ENCODE results near the gene GOLGA6A. TPM values are rescaled to one million over a fixed set of nuclear protein-coding genes. Genes with fewer than 3 reads are reported as not detected.
A peak's percentile ranks its signal among the peaks of the same experiment; 100 is the strongest.
"Not testable (repeated sequence)": the region's sequence is repeated elsewhere in the genome, so short reads cannot be mapped to it uniquely, and the experiment has no call there.

Gene GOLGA6A, protein sequence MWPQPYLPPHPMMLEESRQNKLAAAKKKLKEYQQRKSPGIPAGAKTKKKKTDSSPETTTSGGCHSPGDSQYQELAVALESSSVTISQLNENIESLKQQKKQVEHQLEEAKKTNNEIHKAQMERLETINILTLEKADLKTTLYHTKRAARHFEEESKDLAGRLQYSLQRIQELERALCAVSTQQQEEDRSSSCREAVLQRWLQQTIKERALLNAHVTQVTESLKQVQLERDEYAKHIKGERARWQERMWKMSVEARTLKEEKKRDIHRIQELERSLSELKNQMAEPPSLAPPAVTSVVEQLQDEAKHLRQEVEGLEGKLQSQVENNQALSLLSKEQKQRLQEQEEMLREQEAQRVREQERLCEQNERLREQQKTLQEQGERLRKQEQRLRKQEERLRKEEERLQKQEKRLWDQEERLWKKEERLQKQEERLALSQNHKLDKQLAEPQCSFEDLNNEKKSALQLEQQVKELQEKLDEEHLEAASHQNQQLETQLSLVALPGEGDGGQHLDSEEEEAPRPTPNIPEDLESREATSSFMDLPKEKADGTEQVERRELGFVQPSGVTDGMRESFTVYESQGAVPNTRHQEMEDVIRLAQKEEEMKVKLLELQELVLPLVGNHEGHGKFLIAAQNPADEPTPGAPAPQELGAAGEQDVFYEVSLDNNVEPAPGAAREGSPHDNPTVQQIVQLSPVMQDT
- polyA plus RNA-seq (ENCODE audit: insufficient read length in 4 of 4): under 1 TPM in 3 of 4 donors, not detected in 1; 0.31 to 0.57 (median 0.39) TPM

DNA sequence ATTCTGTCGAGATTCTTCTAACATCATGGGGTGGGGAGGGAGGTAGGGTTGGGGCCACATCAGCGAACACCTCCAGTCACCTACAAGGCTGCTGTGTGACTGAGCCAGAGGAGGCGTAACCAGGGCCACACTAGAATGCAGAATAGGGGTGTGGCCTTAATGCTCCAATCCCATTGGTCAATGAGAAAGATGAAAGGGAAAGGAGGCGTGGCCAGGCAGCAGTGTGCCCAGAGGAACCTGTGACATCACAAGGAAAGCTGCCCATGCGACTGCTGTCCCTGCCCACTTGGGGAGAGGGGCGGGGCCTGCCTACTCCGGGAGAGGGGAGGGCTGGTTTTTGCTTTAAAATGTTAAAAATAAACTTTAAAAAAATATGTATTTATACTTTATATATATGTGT lies at the start of gene GOLGA6A:
TSS of gene GOLGA6A (minus strand) at position 101 of the 400 bp plus-strand sequence. CDS start at position 60, 41 bp downstream.
- DNase-seq (ENCODE audit: low read depth in 4 of 4, low spot score in 2 of 4): not testable (repeated sequence)

DNA sequence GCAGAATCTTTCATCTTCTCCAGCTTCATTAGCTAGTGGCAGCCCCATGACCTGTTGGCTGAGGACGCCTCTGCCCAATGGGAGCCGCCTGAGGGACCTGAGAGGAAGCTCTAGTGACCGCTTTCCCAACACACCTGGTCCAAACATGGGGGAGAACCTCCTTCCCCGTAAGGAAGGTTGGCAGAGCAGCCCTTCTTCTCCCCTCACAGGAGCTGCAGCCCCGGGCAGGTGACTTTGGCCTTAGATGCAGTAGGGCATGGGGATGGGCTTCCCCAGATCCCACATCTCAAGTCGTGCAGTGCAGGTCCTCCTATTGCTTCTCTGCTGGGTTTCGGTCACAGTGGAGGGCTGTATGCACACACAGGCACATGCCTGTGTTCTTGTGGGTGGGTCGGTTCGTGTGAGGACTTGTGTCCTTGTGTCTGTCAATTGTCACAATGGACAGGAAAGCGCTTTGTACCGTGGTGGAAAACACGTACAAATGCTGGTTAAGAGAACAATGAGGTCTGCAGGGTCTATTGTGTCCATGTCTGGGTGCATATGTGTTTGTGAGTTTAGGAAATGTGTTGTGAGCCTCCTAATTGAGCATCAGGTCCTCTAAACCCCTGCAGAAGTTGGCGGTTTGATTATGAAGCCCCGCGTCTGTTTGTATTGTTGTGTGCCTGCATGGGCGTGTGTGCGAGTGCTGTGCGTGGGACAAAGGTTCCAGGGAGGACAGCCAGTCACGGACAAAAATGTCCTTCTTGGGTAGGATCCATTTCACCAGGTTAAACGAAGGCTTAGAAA lies 49.5 kb upstream of the GOLGA6A start:
- no peak for DNase-seq (ENCODE audit: low read depth in 4 of 4, low spot score in 2 of 4)

DNA sequence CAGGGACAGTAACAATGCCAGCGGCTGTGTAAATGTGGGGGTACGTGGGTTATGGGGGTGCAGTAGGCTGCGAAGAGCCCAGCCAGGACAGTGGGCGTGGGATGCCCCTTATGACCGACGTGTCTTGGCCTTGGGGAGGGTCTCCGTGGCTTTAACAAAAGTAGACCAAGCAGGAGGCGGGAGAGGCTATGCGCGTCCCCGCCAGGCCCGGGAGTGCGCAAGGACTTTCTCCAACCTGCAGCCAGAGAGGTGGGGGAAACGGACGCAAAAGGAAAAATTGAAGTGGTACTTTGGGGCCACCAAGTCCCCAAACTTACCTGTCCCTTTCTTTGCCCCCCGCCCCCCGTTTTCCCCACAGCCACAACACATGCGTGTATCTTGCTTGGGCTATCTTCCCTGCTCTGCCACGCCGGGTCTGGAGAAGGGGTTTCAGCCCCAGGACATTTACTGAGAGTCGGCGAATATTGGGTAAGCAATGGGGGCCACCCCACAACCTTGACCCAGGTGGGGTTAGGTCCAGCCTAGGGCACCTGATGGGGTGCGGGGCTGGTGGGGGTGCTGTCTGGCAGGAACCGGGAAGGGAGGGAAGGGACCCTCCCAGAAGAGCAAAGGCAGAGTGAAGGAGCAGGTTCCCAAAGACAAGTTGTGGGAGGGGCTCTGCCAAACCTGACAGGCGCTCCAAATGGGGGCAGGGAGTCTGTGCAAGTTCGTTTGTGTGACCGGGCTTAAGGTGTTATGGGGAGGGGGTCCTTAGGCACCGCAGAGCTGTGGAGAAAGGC lies 48.7 kb upstream of the GOLGA6A start:
- DNase-seq (ENCODE audit: low read depth in 4 of 4, low spot score in 2 of 4): no peak

DNA sequence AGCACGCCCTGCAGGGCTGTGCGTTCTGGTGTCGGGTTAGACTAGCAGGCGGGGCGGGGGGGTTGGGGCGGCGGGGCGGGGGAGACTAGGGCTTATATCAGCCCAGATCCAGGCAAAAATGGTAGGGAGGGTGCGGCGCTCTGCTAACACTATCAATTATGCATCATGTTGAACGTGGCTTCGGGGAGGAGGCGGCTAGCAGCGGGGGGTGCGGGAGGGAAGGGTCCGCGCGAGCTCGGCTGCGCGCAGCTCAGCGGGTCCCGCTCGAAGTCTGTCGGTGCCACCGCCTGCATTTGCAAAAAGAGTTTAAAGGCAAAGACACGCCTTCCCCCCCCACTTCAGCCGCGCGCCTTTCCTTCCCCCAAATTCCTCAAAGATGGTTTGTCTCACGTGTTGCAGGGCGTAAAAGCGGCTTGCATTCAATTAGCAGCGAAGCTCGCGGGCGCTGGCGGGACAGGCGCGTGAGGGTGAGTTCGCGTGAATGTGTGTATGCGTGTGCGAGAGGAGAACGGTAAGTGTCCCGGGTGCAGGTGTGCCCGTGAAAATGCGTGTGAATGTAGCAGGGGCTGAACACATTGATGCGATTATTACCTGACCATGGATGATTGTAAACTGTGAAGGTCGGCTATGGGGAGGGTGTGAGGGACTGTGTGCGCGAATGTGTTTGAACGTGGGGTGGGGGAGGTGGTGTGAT lies 48.0 kb upstream of the GOLGA6A start, which contains the start of gene ISLR2:
TSS of gene ISLR2 (plus strand) at position 432 of the 694 bp plus-strand sequence. CDS start 2,169 bp downstream, outside the sequence.
- no peak for DNase-seq (ENCODE audit: low read depth in 4 of 4, low spot score in 2 of 4)

DNA sequence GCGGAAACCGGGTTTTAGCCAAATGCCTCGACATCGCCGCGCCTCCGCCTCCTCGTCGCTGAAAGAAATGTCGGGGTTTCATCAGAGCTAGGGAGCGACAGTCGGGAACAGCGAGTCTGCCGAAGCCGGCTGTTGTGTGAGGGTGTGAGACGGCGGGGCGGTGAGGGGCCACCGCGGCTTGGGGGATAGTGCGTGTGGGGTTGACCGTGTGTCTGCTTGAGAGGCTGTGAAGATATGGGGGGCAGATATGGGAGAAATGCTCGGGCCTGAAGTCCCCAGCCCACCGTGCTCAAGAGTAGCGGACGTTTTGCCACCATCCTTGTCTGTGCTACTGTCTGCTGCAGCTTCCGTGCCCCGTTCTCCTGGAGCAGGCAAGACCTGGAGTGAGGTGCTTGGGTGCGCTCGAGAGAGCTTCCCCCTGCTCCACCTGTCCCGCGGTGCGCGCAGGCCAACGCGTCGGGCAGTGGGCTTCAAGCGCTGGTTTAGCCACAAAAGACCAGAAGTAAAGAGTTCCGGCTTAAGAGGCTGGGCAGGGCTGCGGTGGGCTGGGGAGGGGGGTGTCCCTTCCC lies 47.3 kb upstream of the GOLGA6A start:
- DNase-seq (ENCODE audit: low read depth in 4 of 4, low spot score in 2 of 4): no peak

DNA sequence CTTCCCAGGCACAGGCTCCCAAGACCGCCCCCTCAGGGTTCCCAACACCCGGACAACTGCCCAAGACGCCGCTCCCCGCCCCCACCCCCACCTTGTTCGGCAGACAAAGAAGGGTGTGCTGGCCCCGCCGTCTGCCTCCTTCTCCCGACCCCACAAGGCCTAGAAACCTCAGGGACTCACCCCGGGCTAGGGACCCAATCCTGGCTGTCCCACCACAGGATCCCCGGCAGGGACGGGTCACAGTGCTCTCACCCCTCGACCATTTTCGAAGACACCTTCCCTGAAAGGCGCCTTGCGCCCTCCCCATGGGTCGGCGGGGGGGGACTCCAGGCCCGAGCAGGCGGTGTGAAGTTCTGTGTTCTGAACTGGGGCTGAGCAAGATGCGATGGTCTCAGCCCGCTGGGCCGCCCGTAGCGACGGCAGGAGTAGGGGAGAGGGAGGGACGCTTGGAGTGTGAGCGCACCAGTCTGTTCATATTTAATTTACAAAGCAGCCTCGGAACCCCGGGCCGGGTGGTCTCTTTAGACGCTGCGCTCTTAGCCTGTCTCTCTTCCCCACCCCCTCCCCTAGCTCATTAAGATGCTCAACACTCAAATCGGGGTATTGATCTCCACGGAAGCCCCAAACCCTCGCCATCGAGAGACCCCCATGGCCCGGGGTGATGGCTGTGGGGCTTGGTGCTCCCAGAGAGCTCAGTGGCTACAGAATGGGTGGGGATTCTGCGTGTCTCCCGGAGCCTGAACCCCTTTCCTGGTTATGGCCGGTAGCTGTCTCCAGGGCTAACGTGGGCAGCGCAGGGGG lies 46.6 kb upstream of the GOLGA6A start:
- no peak for DNase-seq (ENCODE audit: low read depth in 4 of 4, low spot score in 2 of 4)

DNA sequence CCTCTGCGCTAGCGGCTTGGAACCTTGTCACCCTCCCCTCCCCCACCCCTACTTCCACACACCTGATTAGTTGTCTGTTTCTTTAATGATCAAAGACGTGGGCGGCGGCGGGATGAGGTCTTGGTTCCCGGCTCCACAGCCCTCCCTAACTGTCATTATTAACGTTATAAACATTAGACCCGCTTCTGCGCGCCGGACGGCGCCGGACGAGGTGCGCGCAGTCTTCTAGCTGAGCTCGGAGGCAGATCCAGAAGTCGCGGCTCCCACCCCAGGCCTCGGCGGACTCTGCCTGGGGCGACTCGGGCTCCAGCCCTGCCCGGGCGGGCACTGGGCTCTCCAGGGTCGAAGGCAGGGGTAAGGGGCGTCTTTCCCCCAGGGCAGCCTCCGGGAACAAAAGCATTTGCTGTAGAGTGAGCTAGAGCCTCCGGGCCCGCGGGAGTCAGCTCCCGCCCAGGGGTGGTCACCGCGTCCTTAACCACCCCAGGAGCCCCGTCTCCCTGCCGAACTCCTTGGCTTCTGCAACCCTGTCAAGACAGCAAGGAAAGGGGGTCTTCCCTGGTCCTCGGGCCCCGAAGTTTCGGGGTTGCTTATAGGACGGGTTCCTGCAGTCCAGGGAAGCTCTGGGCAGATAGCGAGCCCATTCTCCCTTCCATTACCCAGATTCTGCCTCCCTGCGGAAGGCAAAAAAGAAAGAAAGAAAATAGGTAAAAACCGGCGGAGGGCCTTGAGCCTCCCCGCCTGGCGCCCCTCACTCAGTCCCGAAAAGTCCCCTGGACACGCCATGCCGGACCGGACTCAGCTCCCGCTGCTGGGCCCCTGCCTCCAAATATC lies 45.8 kb upstream of the GOLGA6A start:
- DNase-seq (ENCODE audit: low read depth in 4 of 4, low spot score in 2 of 4): no peak

DNA sequence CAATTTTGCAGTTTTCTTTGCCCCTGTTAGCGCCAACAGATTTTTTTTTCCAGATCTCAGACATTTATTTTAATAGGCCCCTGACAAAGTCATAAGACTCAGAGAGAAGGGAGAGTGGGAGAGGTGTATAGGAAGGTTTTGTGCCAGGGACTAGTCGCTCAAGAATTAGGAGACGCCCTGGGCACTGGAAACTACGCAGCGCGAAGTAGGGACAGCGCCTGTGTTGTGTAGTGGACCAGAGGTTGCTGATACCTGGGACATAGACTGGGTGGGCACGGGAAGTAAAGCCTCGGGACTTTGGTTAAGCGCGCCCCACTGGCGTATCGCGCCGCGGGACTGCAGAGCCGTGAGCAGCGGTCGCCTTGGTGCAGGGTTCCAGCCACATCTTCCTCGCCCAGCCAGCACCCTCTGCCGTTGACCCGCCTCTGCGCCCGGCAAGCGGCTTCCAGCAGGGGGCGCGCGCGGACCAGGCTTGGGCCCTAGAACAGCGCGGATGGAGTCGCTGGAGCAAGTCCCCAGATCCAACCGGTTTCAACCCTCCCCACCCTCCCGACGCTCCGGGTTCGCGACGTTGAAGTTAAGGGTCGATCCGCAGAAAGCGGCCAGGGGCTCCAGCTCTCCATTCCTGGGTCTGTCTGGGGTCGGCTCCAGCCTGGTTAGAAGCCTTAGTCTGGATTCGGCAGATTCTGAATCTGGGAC lies 45.1 kb upstream of the GOLGA6A start:
- DNase-seq (ENCODE audit: low read depth in 4 of 4, low spot score in 2 of 4): peak in 2 of 4 donors; percentile 73 to 83

DNA sequence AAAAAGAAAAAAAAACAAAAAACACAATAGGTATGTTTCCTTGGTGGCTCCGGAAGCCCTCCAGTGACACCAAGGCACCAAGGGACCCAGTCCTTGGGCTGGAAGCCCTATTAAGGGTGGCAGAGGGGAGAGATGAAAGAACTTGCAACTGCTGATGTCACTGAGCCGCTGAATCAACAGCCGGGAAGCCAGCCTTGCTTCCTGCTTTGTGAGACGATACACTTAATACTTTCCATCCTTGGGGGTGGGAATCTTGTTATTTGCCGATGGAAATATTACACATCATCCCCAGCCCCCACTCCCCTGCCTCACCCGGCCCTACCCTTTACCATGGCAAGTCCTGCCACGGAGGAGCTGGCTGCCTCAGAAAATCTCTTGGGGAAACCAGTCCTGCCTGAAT lies 42.4 kb upstream of the GOLGA6A start:
- no peak for DNase-seq (ENCODE audit: low read depth in 4 of 4, low spot score in 2 of 4)

DNA sequence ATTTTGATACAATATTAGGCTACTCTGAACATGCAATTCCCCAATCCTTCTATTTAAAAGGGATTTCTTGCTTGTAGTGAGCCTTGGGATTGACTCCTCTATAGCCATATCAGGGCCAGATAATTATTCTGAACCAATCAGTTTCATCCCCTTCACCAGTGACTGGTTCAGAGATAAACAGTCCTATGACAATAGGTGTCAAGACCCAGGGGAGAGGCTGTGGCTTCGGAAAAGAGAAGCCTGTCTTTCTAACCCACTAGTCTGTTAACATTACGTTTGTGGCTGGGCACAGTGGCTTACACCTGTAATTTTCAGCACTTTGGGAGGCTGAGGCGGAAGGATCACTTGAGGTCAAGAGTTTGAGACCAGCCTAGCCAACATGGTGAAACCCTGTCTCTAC lies 41.8 kb upstream of the GOLGA6A start:
- DNase-seq (ENCODE audit: low read depth in 4 of 4, low spot score in 2 of 4): no peak

DNA sequence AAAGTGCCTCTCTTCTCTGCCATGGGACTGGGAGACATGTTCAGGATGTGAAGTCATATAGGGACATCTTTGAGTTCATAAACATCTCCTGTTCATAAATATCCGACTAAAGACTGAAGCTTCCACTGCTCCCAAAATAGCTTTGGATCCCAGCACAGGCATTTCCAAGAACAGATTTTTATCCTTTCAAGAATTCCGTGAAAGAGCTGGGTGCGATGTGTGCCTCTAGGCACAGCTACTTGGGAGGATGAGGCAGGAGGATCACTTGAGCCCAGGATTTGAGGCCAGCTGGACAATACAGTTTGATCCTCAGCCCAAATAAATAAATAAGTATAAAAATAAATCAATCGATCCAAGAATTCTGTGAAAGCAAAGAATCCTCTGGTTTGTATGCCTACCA lies 41.3 kb upstream of the GOLGA6A start:
- DNase-seq (ENCODE audit: low read depth in 4 of 4, low spot score in 2 of 4): no peak

DNA sequence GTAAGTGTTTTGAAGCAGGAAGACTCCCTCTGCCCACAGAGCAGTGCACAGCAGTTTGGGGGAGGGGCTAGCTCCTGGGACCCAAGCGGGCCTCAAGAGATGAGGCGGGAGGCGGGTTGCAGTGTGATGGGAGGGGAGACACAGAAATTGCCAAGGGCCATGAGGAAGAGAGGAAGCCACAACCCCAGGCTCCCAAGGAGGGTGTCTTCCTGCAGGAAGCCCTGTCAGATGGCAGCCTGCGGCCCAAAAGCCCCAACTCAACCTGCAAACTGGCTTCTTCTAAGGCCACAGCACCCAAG lies 40.7 kb upstream of the GOLGA6A start:
- no peak for DNase-seq (ENCODE audit: low read depth in 4 of 4, low spot score in 2 of 4)

DNA sequence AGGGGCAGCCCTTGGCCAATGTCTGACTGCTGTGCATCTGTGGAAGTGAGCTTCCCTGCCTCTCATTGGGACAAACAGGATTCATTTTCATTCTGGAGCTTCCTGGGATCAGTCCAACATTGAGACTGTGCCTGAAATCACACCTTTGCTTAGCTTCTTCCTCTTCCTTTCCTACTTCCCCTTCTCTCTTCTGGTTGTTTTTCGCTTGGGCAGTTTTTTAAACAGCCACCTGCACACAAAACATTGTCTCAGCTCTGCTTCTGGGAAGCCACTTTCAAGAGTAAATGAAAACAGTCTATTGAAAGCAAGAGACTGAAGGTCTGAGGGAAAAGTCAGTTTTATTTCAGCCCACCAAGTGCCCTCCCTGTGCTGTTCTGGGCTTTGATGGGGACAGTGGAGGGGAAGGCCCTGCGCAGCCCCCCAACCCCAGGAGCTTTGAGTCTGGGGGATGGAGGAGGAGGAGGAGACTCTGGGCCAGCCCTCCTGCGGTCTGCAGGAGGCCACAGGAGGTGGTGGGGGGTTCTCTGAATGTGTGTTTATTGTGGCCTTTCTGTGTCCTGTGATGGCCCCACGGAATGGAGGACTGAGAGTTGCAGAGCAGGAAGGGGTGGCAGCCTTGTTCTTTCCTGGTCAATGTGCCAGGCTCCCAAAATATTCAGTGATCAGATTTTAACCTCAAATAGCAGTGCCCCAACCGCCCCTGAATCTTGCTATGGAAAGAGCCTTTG lies 40.2 kb upstream of the GOLGA6A start:
- no peak for DNase-seq (ENCODE audit: low read depth in 4 of 4, low spot score in 2 of 4)

DNA sequence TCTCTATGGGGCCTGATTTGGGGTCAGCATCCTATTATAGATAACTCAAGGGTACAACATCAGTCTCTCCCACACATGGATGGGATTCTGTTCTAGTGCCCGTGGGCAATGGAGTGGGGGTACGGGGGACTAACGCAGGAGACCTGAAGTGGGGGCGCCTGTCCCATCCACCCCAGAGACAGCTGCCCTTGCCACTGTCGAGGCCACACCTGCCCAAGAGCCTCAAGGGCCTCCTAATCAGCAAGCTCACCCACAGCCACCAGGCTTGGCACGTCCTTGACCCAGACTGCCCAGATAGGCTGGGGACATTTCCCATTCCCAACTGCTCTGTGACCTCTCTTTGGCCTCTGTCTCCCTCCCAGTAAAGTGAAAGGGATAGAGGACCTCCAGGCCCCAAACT lies 39.5 kb upstream of the GOLGA6A start:
- no peak for DNase-seq (ENCODE audit: low read depth in 4 of 4, low spot score in 2 of 4)

DNA sequence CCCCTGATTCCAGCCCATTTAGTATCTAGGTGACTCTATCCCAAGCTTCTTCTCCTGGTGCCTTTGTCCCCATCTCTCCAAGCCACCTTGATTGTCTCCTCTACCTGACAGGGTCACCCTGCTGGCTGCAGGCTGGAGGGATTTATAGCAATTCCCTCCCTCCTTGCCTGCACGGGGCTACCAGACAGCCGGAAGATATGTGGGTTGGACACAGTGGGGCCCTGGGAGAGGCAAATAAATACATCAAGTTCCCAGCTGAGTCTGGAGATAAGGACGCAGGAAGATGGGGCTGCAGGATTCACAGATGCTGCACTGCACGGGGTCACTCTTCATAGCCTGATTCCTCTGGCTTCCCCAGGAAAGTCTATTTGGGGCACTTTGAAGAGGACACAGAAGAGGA lies 38.7 kb upstream of the GOLGA6A start:
- DNase-seq (ENCODE audit: low read depth in 4 of 4, low spot score in 2 of 4): no peak

DNA sequence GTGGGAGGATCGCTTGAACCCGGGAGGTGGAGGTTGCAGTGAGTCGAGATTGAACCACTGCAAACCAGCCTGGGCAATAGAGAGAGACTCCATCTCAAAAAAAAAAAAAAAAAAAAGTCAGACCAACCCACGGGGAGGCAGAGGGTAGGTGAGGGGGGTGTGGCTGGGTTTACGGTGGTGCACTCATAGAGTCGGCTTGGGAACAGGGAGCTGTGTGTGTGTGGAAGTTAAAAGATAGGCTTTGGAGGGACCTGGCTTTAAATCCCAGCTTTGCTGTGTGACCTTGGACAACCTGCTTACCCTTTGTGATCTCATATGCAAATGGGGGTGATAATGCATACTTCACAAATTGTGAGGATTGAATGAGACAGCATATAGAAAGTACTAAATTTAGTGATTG lies 38.1 kb upstream of the GOLGA6A start:
- no peak for DNase-seq (ENCODE audit: low read depth in 4 of 4, low spot score in 2 of 4)

DNA sequence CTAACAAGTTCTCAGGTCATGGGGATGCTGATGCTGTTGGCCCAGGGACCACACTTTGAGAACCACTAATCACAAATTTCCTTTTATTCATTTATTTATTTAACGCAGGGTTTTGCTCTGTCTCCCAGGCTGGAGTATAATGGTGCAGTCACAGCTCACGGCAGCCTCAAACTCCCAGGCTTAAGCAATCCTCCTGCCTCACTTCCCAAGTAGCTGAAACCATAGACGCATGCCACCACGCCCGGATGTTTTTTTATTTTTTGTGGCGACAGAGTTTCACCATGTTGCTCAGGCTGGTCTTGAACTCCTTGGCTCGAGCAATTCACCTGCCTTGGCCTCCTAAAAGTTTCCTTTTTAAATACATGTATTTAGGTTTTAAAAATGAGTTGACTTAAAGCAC lies 27.4 kb upstream of the GOLGA6A start:
- DNase-seq (ENCODE audit: low read depth in 4 of 4, low spot score in 2 of 4): no peak
